ENCODE results near the gene NFASC.

GRCh38 chr1:205071801-205072200 is 201.1 kb downstream of the NFASC start:
- TF ChIP-seq FOXP1 (CRISPR knock-in tag; IDR thresholded peaks at IDR 0.05; ENCODE audit: borderline replicate concordance) = no peak
- no peak for TF ChIP-seq ESRRA (CRISPR knock-in tag; IDR thresholded peaks at IDR 0.05; ENCODE audit: borderline replicate concordance)
- TF ChIP-seq ZNF232 (CRISPR knock-in tag; IDR thresholded peaks at IDR 0.05) = no peak

Data from WTC11 (cell line).